Measurements from ENCODE around the gene SFR1.

DNA sequence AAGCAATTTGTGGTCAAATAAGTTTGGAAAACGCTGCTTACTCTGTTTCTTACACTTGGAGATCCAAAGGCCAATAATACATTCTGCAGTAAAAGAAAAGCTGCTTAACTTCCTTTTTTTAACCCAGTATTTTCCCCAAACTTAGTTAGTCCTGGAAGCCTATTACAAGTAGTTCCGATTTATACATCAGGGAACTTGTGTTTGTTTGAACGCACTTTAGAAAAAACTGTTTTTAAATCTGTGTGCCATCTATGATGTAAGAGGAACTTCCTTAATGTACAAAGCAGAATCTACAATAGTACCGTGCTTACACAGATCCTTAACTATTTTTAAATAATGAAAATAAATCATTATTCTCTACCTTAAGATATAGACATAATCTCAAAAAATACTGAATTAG lies 23.0 kb downstream of the SFR1 start:
- no peak for TF ChIP-seq POLR2A (IDR thresholded peaks at IDR 0.05; ENCODE audit: low read length)
- TF ChIP-seq GATA1 (IDR thresholded peaks at IDR 0.05; ENCODE audit: low read depth, low read length) = no peak

All from erythroblast (primary cell).